Measurements from ENCODE around the gene FAM53A.

GRCh38 chr4:1593458-1593857, 90.7 kb downstream of the FAM53A start:
- TF ChIP-seq PAX5 (IDR thresholded peaks at IDR 0.05; ENCODE audit: borderline replicate concordance, low read depth, low read length) (no peak), EZH2 (IDR thresholded peaks at IDR 0.05; ENCODE audit: borderline replicate concordance, control insufficient read depth, low read depth, low read length) (no peak), CREB1 (IDR thresholded peaks at IDR 0.05; ENCODE audit: low read depth) (no peak), FOS (IDR thresholded peaks at IDR 0.05; ENCODE audit: borderline replicate concordance, extremely low read depth, insufficient read length) (no peak), BMI1 (IDR thresholded peaks at IDR 0.05; ENCODE audit: borderline replicate concordance) (no peak), ZZZ3 (IDR thresholded peaks at IDR 0.05; ENCODE audit: control insufficient read depth, insufficient read length, low read depth) (no peak), CTCF (IDR thresholded peaks at IDR 0.05 in 2 of 3, conservative IDR thresholded peaks at IDR 0.05 in 1 of 3; ENCODE audit: control insufficient read depth in 2 of 3, extremely low read depth in 1 of 3, insufficient read depth in 1 of 3, low read depth in 3 of 3, low read length in 3 of 3) (no peak), KDM1A (IDR thresholded peaks at IDR 0.05; ENCODE audit: borderline replicate concordance) (no peak), TAF1 (IDR thresholded peaks at IDR 0.05; ENCODE audit: borderline replicate concordance, low read depth, low read length) (no peak), POLR2A (IDR thresholded peaks at IDR 0.05; ENCODE audit: low read depth, low read length) (no peak), ZNF592 (IDR thresholded peaks at IDR 0.05) (no peak), JUND (IDR thresholded peaks at IDR 0.05; ENCODE audit: low read depth, low read length) (no peak), REST (IDR thresholded peaks at IDR 0.05; ENCODE audit: low read depth, low read length) (no peak), ZNF217 (IDR thresholded peaks at IDR 0.05) (no peak)

Measured in GM12878 (cell line).